ENCODE data around the gene STPG1. TPM values are rescaled to one million over a fixed set of nuclear protein-coding genes. Genes with fewer than 3 reads are reported as not detected.

STPG1 gene
- total and polyA plus RNA-seq, 9 of the 15 experiments (the other 6 are each of a cell fraction or from before 2014, with no cell fraction given), result 5.0 to 11.9 (median 8.3) TPM

DNA sequence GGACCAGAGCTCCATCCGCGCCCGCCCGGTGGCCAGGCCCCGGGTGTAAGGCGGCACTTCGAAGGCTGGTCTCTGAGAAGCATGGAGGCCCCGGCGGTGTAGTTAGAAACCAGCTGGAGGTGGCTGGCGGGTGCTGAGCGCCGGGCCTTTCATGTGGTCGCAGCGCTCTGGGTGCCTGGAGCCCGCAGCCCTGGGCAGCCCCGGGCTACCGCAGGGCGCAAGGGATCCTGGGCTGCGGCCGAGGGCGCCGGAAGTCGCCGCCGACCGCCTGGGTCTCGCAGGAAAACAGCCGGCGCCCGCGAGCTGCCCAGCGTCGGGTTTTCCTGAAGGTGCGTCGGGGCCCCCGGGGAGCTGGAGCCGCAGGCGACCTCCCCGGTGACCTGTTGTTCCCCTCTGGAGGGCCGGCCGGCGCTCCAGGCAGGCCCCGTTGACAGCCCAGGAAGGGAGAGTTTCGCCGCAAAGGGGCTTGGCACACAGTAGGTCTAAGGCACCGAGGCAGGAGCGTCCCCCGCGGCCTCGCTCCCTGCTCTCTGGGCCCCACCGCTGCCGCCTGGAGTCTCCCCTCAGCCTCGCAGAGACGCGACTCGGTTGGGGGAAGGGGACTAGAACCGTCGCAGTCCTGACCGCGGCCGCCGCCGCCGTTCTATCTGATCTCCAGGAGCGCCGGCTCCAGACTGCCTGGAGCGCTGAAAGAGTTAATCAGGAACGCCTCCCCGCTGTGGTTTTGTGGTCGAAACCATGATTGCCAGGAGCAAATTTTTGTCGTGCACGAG is 91.7 kb downstream of the STPG1 start (continued):
- TF ChIP-seq HEY1 (CRISPR knock-in tag; IDR thresholded peaks at IDR 0.05; ENCODE audit: borderline replicate concordance), result no peak
- no peak for TF ChIP-seq ZNF133 (CRISPR knock-in tag; IDR thresholded peaks at IDR 0.05)
- TF ChIP-seq TAF1 (IDR thresholded peaks at IDR 0.05; ENCODE audit: control insufficient read depth, extremely low read depth, insufficient read depth, low read length, severe bottlenecking), result no peak
- TF ChIP-seq ATF7 (IDR thresholded peaks at IDR 0.05), result peak; percentile 55; the same call in 1 of the 2 replicates
- peak in 1 of 2 experiments; percentile 97; a peak in 2 of 4 replicates for TF ChIP-seq MLLT1 (IDR thresholded peaks at IDR 0.05)
- TF ChIP-seq FOXP1 (CRISPR knock-in tag; IDR thresholded peaks at IDR 0.05), result peak; percentile 52; the same call in 1 of the 2 replicates
- no peak for TF ChIP-seq ZNF124 (CRISPR knock-in tag; IDR thresholded peaks at IDR 0.05)
- peak; percentile 37 to 55; a peak in 2 of 4 replicates for TF ChIP-seq MAZ (CRISPR knock-in tag; conservative IDR thresholded peaks at IDR 0.05 in 1 of 2, IDR thresholded peaks at IDR 0.05 in 1 of 2)
- no peak for TF ChIP-seq BDP1 (IDR thresholded peaks at IDR 0.05; ENCODE audit: insufficient read depth, insufficient read length)
- TF ChIP-seq ZNF561 (CRISPR knock-in tag; conservative IDR thresholded peaks at IDR 0.05), result no peak
- no peak for TF ChIP-seq FOXP4 (CRISPR knock-in tag; IDR thresholded peaks at IDR 0.05; ENCODE audit: borderline replicate concordance)
- no peak for TF ChIP-seq PHB2 (IDR thresholded peaks at IDR 0.05; ENCODE audit: low read depth)
- TF ChIP-seq ZNF253 (CRISPR knock-in tag; conservative IDR thresholded peaks at IDR 0.05), result no peak
- TF ChIP-seq JUND (IDR thresholded peaks at IDR 0.05; ENCODE audit: borderline replicate concordance, low read depth, low read length), result peak; percentile 59
- no peak; the same call in 2 of the 3 replicates for TF ChIP-seq JUND (tag; IDR thresholded peaks at IDR 0.05; ENCODE audit: borderline replicate concordance, low read depth, low read length)
- TF ChIP-seq ZNF407 (IDR thresholded peaks at IDR 0.05; ENCODE audit: low read depth), result no peak
